K562 treated with DMSO at 1 percent for 12 hours (cell line): ENCODE data around the gene APH1B. TPM values are rescaled to one million over a fixed set of nuclear protein-coding genes. Genes with fewer than 3 reads are reported as not detected.

Experiments
- total RNA-seq: library from RNA; unstranded; fragments of 300-600 nt; gene quantifications from 2 replicates; pipeline ENCODE4 v1.2.3, GENCODE V29; 2022; ENCODE audit not compliant: insufficient read depth

APH1B gene
- total RNA-seq = 3.7 and 14.0 TPM in 2 replicates

GRCh38 chr15:63277038-63277892, at the start of gene APH1B:
Gene APH1B, plus strand, starts transcription at chr15:63277605. Its CDS starts 19 bp downstream, at chr15:63277624.

Other genes with a start within 250 kb of the APH1B start
- 45.7 and 73.9 TPM in 2 replicates for gene TPM1, start 234.9 kb upstream of the APH1B start, total RNA-seq
- gene LACTB, start 155.7 kb upstream of the APH1B start, total RNA-seq = 16.8 and 31.5 TPM in 2 replicates
- gene RPS27L, start 120.1 kb upstream of the APH1B start, total RNA-seq = 71.8 and 78.8 TPM in 2 replicates
- gene RAB8B, start 88.0 kb upstream of the APH1B start, total RNA-seq = 5.8 and 9.9 TPM in 2 replicates
- 0.73 and 1.4 TPM in 2 replicates for gene CA12, start 104.2 kb downstream of the APH1B start, total RNA-seq
- gene USP3, start 227.0 kb downstream of the APH1B start, total RNA-seq = 16.7 and 40.2 TPM in 2 replicates